Fibroblast of lung (primary cell): ENCODE data around the gene NAB2.

Source experiments
- CTCF ChIP-seq, 2 donors: IDR thresholded peaks in 1 of 2; conservative IDR thresholded peaks in 1 of 2; 1 replicate in 1 of 2; 2 replicates in 1 of 2; pipeline ENCODE4 v1.5.1; 2011 to 2012; ENCODE audit warnings: low read length in 2 of 2, control low read depth in 1 of 2, inconsistent platforms in 1 of 2, low read depth in 1 of 2, mild to moderate bottlenecking in 1 of 2
- EZH2 ChIP-seq: IDR thresholded peaks from 2 replicates; pipeline ENCODE4 v1.5.1; 2012; ENCODE audit warnings: low read length, control low read depth, mild to moderate bottlenecking; ENCODE audit errors: missing control alignments

- TF ChIP-seq CTCF (conservative IDR thresholded peaks at IDR 0.05 in 1 of 2, IDR thresholded peaks at IDR 0.05 in 1 of 2; ENCODE audit: low read depth in 1 of 2, low read length in 2 of 2) (no peak), EZH2 (no peak)
Measured at GRCh38 chr12:57111031-57111734, 22.3 kb downstream of the NAB2 start, which contains the start of gene STAT6.
